Naive thymus-derived CD8-positive, alpha-beta T cell (primary cell): ENCODE measurements around the gene TGM6. TPM values are rescaled to one million over a fixed set of nuclear protein-coding genes. Genes with fewer than 3 reads are reported as not detected.

Experiments used
- ATAC-seq, 2 donors: fragments of 150-1000 bp; cut with Tn5 transposase in 1 of 2; sonication (Bioruptor Pico), chemical (Tn5 transposase) in 1 of 2; 1 replicate in 1 of 2; 2 replicates in 1 of 2; pipeline ENCODE4 v1.10.0; 2021; ENCODE audit warnings: mild to moderate bottlenecking in 2 of 2, moderate library complexity in 2 of 2
- POLR2A ChIA-PET: fragments of 350-600 bp; sonication (Branson Sonifier 250); formaldehyde crosslinking; loops from one replicate; lab custom pipeline; 2021; ENCODE audit warnings: antibody characterized with exemption; lab: Charles Lee
- DNase-seq, 10 donors: peaks; one replicate each; pipeline versions ENCODE4 v3.0.0 to v3.0.0-alpha.2; 2020 to 2022
- H3K27ac Mint-ChIP-seq, 10 donors: one replicate each; pipeline ENCODE4 v1.8.0; 2020 to 2022; ENCODE audit warnings: mild to moderate bottlenecking in 10 of 10, mixed read lengths in 10 of 10, moderate library complexity in 4 of 10, inconsistent platforms in 1 of 10
- H3K27me3 Mint-ChIP-seq, 5 donors: one replicate each; pipeline ENCODE4 v1.8.0; 2021 to 2022; ENCODE audit warnings: mixed read lengths in 5 of 5
- H3K36me3 Mint-ChIP-seq, 3 donors: one replicate each; pipeline ENCODE4 v1.8.0; 2020 to 2022; ENCODE audit warnings: mixed read lengths in 3 of 3, mild to moderate bottlenecking in 2 of 3, inconsistent platforms in 1 of 3
- H3K4me1 Mint-ChIP-seq, 4 donors: one replicate each; pipeline ENCODE4 v1.8.0; 2021 to 2022; ENCODE audit warnings: mixed read lengths in 4 of 4
- H3K4me3 Mint-ChIP-seq, 10 donors: one replicate each; pipeline ENCODE4 v1.8.0; 2020 to 2022; ENCODE audit warnings: mild to moderate bottlenecking in 10 of 10, mixed read lengths in 10 of 10, moderate library complexity in 6 of 10, inconsistent platforms in 1 of 10
- H3K9me3 Mint-ChIP-seq, 9 donors: one replicate each; pipeline ENCODE4 v1.8.0; 2020 to 2022; ENCODE audit warnings: mixed read lengths in 9 of 9, mild to moderate bottlenecking in 3 of 9, inconsistent platforms in 1 of 9, moderate library complexity in 1 of 9
- polyA plus RNA-seq, 3 donors: library from polyadenylated mRNA; unstranded; fragments of 300-500 nt; fragmentation: Illumina TruSeq; gene quantifications; one replicate each; pipeline ENCODE4 v1.2.3, GENCODE V29; 2021
- total RNA-seq, 8 experiments: library from RNA in 2 of 8; stranded (reverse) in 2 of 8; gene quantifications; one replicate each; pipeline ENCODE4 v1.2.3 and lab custom pipeline; 2021 to 2026

TGM6 gene
- total and polyA plus RNA-seq, 5 experiments from 2014 or later: not detected

- POLR2A ChIA-PET: no interaction called here
- Mint-ChIP-seq H3K36me3 (peaks cover 0 to 22% (median 6%) of the 10 kb centered on the region in 3 donors), H3K4me3 (no peak overlapping the region), H3K27ac (no peak overlapping the region), H3K4me1 (no peaks in the 10 kb centered on the region), H3K27me3 (peaks cover 19 to 46% (median 26%) of the 10 kb centered on the region in 5 donors), H3K9me3 (peaks cover 0 to 44% (median 24%) of the 10 kb centered on the region in 9 donors)
- no peak for ATAC-seq
- no peak for DNase-seq
Measured at GRCh38 chr20:2365666-2366065, 15.0 kb upstream of the TGM6 start.

- DNase-seq (no peak), ATAC-seq (no peak)
- peaks cover 0 to 23% (median 9%) of the 10 kb centered on the region in 9 donors for H3K9me3 Mint-ChIP-seq
- H3K27me3 Mint-ChIP-seq: peaks cover 35 to 67% (median 44%) of the 10 kb centered on the region in 5 donors
- POLR2A ChIA-PET: interaction anchor here (0.7 kb wide), 1 partner anchor 77 kb away, joined by 3 read pairs; no protein-coding TSS in a partner anchor
- no peaks in the 10 kb centered on the region for H3K4me1 Mint-ChIP-seq
- no peak overlapping the region for H3K4me3 Mint-ChIP-seq
- H3K27ac Mint-ChIP-seq: no peak overlapping the region
- H3K36me3 Mint-ChIP-seq: peaks cover 0 to 20% (median 0%) of the 10 kb centered on the region in 3 donors
Measured at GRCh38 chr20:2368621-2369020, 12.1 kb upstream of the TGM6 start.

GRCh38 chr20:2373098-2373497, 7.6 kb upstream of the TGM6 start:
- POLR2A ChIA-PET: no interaction called here
- H3K27ac Mint-ChIP-seq: no peak overlapping the region

GRCh38 chr20:2374346-2375125, 6.2 kb upstream of the TGM6 start:
- Mint-ChIP-seq H3K36me3 (peaks cover 0 to 11% (median 0%) of the 10 kb centered on the region in 3 donors), H3K27me3 (peaks cover 21 to 68% (median 41%) of the 10 kb centered on the region in 5 donors)
- POLR2A ChIA-PET: no interaction called here

More at GRCh38 chr20:2373098-2373497, 7.6 kb upstream of the TGM6 start:
- DNase-seq (no peak), ATAC-seq (no peak)
- Mint-ChIP-seq H3K9me3 (peaks cover 0 to 20% (median 5%) of the 10 kb centered on the region in 9 donors), H3K4me3 (no peak overlapping the region), H3K27me3 (peaks cover 23 to 82% (median 50%) of the 10 kb centered on the region in 5 donors), H3K4me1 (peaks cover 0 to 3% (median under 1%) of the 10 kb centered on the region in 4 donors), H3K36me3 (peaks cover 0 to 20% (median 0%) of the 10 kb centered on the region in 3 donors)

DNA sequence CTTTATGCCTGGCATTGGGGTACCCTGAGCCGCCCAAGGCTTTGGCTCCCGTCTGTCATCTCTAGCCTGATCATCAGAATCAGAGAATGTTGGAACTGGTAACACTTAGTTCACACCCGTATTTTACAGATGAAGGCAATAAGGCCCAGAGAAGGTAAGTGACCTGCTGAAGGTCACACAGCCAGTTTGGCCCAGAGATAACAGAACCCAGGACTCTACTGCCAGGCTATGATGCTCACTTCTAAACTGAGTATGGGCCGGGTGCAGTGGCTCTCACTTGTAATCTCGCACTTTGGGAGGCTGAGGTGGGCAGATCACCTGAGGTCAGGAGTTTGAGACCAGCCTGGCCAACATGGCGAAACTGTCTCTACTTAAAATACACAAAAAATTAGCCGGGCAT, 1.8 kb upstream of the TGM6 start:
- peaks cover 6 to 35% (median 20%) of the 10 kb centered on the region in 5 donors for H3K27me3 Mint-ChIP-seq
- no peaks in the 10 kb centered on the region for H3K36me3 Mint-ChIP-seq
- no peak for ATAC-seq
- H3K4me1 Mint-ChIP-seq: peaks cover 14 to 40% (median 24%) of the 10 kb centered on the region in 4 donors
- peak overlapping the region in 1 of 10 donors; percentile 37 for H3K27ac Mint-ChIP-seq
- DNase-seq: no peak
- peak overlapping the region in 7 of 10 donors; percentile 14 to 76 (median 55) for H3K4me3 Mint-ChIP-seq
- POLR2A ChIA-PET: no interaction called here
- no peaks in the 10 kb centered on the region for H3K9me3 Mint-ChIP-seq

More at GRCh38 chr20:2374346-2375125, 6.2 kb upstream of the TGM6 start:
- ATAC-seq (no peak), DNase-seq (no peak)
- Mint-ChIP-seq H3K9me3 (peaks cover 0 to 6% (median 0%) of the 10 kb centered on the region in 9 donors), H3K27ac (no peak overlapping the region), H3K4me1 (peaks cover 6 to 15% (median 13%) of the 10 kb centered on the region in 4 donors), H3K4me3 (no peak overlapping the region)

GRCh38 chr20:2379511-2380229, 1.0 kb upstream of the TGM6 start:
- ATAC-seq (peak; percentile 66 to 84), DNase-seq (peak in 5 of 10 donors; percentile 3 to 39 (median 28))
- H3K27me3 Mint-ChIP-seq: peaks cover 6 to 35% (median 14%) of the 10 kb centered on the region in 5 donors
- peaks cover 19 to 48% (median 27%) of the 10 kb centered on the region in 4 donors for H3K4me1 Mint-ChIP-seq
- H3K36me3 Mint-ChIP-seq: no peaks in the 10 kb centered on the region
- H3K9me3 Mint-ChIP-seq: peaks cover 0 to 2% (median 0%) of the 10 kb centered on the region in 9 donors
- POLR2A ChIA-PET: interaction anchor here (0.9 kb wide), 1 partner anchor 91 kb away, joined by 3 read pairs; the partner anchor contains the start of gene SNRPB
- peak overlapping the region in 3 of 10 donors; percentile 1 to 44 (median 37) for H3K27ac Mint-ChIP-seq
- peak overlapping the region in 9 of 10 donors; percentile 33 to 76 (median 55) for H3K4me3 Mint-ChIP-seq

- POLR2A ChIA-PET: no interaction called here
- H3K9me3 Mint-ChIP-seq: peaks cover 0 to 5% (median 3%) of the 10 kb centered on the region in 9 donors
- no peak for ATAC-seq
- DNase-seq: no peak
- H3K27ac Mint-ChIP-seq: no peak overlapping the region
- no peak overlapping the region for H3K4me3 Mint-ChIP-seq
- peaks cover 18 to 48% (median 28%) of the 10 kb centered on the region in 4 donors for H3K4me1 Mint-ChIP-seq
- H3K36me3 Mint-ChIP-seq: no peaks in the 10 kb centered on the region
- peaks cover 4 to 29% (median 10%) of the 10 kb centered on the region in 5 donors for H3K27me3 Mint-ChIP-seq
Measured at GRCh38 chr20:2381303-2381702, 602 bp downstream of the TGM6 start.

- peaks cover 0 to 19% (median 4%) of the 10 kb centered on the region in 5 donors for H3K27me3 Mint-ChIP-seq
- no peak for ATAC-seq
Measured at GRCh38 chr20:2382833-2383232, 2.1 kb downstream of the TGM6 start.

DNA sequence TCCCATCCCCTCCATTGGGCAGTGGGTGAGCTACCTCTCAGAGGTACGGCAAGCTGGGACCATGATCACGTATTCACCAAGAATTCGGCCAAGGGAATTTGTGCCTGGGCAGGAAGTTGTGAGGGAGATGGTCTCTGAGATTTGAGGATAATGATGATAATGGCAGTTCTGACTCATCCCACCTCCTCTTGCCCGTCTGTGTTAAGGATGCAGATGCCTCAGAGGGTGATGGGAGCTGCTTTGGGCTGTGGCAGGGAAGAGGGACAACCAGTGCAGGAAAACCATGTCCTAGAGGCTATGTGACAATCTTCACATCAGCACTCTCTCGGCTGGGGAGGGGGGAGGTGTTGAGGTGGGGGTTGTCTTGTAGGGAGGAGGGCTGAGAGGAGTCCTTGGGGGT, 4.3 kb downstream of the TGM6 start:
- no peak for ATAC-seq
- Mint-ChIP-seq H3K27me3 (peaks cover 0 to 15% (median 4%) of the 10 kb centered on the region in 5 donors), H3K4me1 (peaks cover 1 to 28% (median 14%) of the 10 kb centered on the region in 4 donors), H3K9me3 (peaks cover 0 to 31% (median 10%) of the 10 kb centered on the region in 9 donors), H3K4me3 (no peak overlapping the region), H3K36me3 (peaks cover 0 to 5% (median 2%) of the 10 kb centered on the region in 3 donors), H3K27ac (no peak overlapping the region)
- POLR2A ChIA-PET: no interaction called here
- DNase-seq: no peak

More at GRCh38 chr20:2382833-2383232, 2.1 kb downstream of the TGM6 start:
- Mint-ChIP-seq H3K9me3 (peaks cover 0 to 16% (median 10%) of the 10 kb centered on the region in 9 donors), H3K4me1 (peaks cover 16 to 48% (median 28%) of the 10 kb centered on the region in 4 donors), H3K36me3 (peaks cover 0 to 5% (median 2%) of the 10 kb centered on the region in 3 donors), H3K4me3 (no peak overlapping the region), H3K27ac (no peak overlapping the region)
- DNase-seq: no peak
- POLR2A ChIA-PET: no interaction called here

GRCh38 chr20:2385496-2385895, 4.8 kb downstream of the TGM6 start:
- DNase-seq (no peak), ATAC-seq (no peak)
- Mint-ChIP-seq H3K27ac (no peak overlapping the region), H3K9me3 (peaks cover 0 to 32% (median 10%) of the 10 kb centered on the region in 9 donors), H3K4me3 (no peak overlapping the region), H3K36me3 (peaks cover 0 to 5% (median 2%) of the 10 kb centered on the region in 3 donors), H3K4me1 (peaks cover under 1 to 24% (median 12%) of the 10 kb centered on the region in 4 donors), H3K27me3 (peaks cover 0 to 11% (median 4%) of the 10 kb centered on the region in 5 donors)
- POLR2A ChIA-PET: no interaction called here

DNA sequence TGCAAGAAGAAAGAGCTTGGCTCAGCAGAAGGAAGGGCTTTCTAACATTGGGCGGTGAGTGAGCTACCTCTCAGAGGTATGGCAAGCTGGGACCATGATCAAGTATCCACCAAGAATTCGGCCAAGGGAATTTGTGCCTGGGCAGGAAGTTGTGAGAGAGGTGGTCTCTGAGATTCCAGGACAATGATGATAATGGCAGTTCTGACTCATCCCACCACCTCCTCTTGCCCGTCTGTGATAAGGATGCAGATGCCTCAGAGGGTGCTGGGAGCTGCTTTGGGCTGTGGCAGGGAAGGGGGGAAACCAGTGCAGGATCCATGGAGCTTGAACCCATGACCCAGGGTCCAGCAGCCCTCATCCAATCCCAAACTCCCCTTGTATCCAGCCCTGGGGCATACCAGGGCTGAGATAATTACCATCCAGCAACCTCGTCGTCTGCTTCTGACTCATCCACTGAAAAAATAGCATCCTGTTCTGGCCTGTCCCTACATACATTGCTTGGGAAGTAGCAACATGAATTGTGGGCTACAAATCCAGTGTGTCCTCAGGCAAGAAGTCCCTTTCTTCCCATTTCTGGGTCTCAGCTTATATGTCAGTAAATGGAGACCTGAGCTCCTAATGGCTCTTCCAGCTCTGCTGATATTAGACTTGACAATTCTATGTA, 5.9 kb downstream of the TGM6 start:
- DNase-seq (no peak), ATAC-seq (no peak)
- H3K27ac Mint-ChIP-seq: peak overlapping the region in 1 of 10 donors; percentile 84
- H3K27me3 Mint-ChIP-seq: peaks cover 0 to 11% (median 4%) of the 10 kb centered on the region in 5 donors
- peaks cover 0 to 5% (median 2%) of the 10 kb centered on the region in 3 donors for H3K36me3 Mint-ChIP-seq
- POLR2A ChIA-PET: no interaction called here
- H3K4me3 Mint-ChIP-seq: no peak overlapping the region
- H3K9me3 Mint-ChIP-seq: peaks cover 0 to 32% (median 10%) of the 10 kb centered on the region in 9 donors
- H3K4me1 Mint-ChIP-seq: peaks cover 8 to 18% (median 12%) of the 10 kb centered on the region in 4 donors

GRCh38 chr20:2387180-2387577, 6.5 kb downstream of the TGM6 start:
- POLR2A ChIA-PET: no interaction called here
- peaks cover 0 to 11% (median 4%) of the 10 kb centered on the region in 5 donors for H3K27me3 Mint-ChIP-seq

More at GRCh38 chr20:2387180-2387577, 6.5 kb downstream of the TGM6 start:
- Mint-ChIP-seq H3K4me1 (peaks cover 8 to 18% (median 12%) of the 10 kb centered on the region in 4 donors), H3K36me3 (peaks cover 0 to 5% (median 2%) of the 10 kb centered on the region in 3 donors), H3K4me3 (no peak overlapping the region), H3K9me3 (peaks cover 0 to 32% (median 10%) of the 10 kb centered on the region in 9 donors), H3K27ac (peak overlapping the region in 1 of 10 donors; percentile 84)
- peak in 5 of 10 donors; percentile 5 to 25 (median 10) for DNase-seq
- peak in 1 of 2 donors; percentile 32 for ATAC-seq
